AG09309 (cell line): ENCODE data around the gene OCA2.

Source experiments
- DNase-seq: peaks from one replicate; pipeline ENCODE4 v3.0.0-alpha.2; 2010; ENCODE audit warnings: low read depth
- H3K4me3 ChIP-seq: 2 replicates; pipeline ENCODE4 v1.5.1; 2011; ENCODE audit warnings: mild to moderate bottlenecking, low read depth, low read length, moderate library complexity; ENCODE audit not compliant: control insufficient read depth
- TF ChIP-seq, protein P1 (sequence below): IDR thresholded peaks from 2 replicates; pipeline ENCODE4 v1.5.1; 2011; ENCODE audit warnings: mild to moderate bottlenecking, low read depth, low read length, inconsistent platforms; ENCODE audit not compliant: insufficient read depth, control insufficient read depth; ENCODE audit errors: missing control alignments

Gene OCA2

DNA sequence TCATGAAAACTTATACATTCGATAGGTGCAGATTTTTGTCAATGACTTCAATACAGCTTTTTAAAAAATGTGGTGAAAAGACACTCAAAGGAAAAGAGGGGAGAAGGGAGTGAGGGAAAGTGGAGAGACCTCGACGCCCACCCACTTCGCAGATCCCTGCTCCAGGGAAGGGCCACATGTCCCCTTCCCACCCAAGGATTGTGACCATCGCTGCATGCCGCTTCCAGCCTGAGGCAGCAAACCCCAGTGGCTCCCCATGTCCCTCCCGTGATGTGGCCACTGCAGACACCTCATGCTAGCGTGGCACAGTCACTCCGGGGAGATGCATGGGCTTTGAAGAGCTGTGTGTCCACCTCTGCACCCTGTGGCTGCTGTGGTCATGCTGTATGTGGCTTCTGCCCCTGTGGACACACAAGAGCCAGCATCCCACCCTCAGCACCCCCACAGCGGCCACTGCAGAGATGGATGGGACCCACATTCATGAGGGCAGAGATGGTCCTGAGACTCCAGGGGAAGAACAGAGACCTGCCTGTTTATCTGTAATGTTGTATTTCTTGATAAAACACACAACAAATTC lies 230.2 kb downstream of the OCA2 start:
- no peak overlapping the region for H3K4me3 ChIP-seq
- DNase-seq = no peak
- TF ChIP-seq, protein P1, sequence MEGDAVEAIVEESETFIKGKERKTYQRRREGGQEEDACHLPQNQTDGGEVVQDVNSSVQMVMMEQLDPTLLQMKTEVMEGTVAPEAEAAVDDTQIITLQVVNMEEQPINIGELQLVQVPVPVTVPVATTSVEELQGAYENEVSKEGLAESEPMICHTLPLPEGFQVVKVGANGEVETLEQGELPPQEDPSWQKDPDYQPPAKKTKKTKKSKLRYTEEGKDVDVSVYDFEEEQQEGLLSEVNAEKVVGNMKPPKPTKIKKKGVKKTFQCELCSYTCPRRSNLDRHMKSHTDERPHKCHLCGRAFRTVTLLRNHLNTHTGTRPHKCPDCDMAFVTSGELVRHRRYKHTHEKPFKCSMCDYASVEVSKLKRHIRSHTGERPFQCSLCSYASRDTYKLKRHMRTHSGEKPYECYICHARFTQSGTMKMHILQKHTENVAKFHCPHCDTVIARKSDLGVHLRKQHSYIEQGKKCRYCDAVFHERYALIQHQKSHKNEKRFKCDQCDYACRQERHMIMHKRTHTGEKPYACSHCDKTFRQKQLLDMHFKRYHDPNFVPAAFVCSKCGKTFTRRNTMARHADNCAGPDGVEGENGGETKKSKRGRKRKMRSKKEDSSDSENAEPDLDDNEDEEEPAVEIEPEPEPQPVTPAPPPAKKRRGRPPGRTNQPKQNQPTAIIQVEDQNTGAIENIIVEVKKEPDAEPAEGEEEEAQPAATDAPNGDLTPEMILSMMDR = no peak

DNA sequence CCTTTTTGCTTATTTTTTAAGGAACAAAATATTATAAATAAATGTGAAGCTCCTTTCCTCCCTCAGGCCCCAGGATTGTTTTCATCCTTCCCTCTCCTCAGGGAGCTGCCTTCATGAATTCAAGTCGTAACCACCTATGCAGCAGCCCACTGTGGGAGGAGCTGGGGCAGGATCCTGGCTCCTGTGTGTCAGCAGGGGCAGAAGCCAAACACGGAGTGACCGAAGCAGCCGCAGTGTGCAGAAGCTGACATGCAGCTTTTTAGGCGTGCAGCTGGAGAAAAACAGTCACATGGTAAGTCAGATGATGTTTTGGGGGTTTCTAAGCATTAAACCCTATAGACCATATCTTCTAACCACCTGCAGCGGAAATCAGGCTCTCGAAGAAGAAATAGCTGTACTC lies 231.3 kb downstream of the OCA2 start:
- no peak overlapping the region for H3K4me3 ChIP-seq
- TF ChIP-seq, protein P1 = no peak
- no peak for DNase-seq

DNA sequence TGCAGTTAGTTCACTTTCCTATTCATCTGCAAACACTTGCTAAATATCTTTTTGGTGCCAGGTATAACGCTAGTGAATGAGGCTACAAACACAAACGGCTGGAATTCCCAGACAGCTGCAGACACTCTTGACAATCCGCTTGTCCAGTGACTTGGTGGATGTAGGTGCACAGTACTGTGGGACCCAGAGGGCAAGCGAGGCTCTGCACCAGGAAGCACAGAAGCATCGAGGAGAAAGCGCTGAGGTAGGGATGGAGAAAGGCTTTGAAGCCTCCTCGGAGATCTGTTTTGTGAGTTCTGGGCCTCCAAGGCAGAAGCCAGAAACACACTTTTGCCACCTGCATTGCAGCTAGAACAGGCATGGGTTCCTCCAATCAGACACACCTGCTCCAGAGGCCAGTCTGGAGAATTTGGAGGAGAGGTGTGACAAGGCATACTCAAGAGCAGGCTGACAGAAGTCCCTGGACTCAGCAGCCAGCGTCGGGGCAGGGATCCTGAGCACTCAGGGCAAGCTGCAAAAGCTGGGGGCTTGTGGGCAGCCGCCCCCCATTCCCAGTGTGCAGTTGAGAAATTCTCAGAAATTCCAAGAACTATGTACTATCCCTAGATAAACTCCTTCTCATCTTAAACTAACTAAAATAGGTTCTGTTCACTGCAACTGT lies 232.5 kb downstream of the OCA2 start:
- TF ChIP-seq, protein P1 = no peak
- DNase-seq = no peak
- H3K4me3 ChIP-seq = no peak overlapping the region

DNA sequence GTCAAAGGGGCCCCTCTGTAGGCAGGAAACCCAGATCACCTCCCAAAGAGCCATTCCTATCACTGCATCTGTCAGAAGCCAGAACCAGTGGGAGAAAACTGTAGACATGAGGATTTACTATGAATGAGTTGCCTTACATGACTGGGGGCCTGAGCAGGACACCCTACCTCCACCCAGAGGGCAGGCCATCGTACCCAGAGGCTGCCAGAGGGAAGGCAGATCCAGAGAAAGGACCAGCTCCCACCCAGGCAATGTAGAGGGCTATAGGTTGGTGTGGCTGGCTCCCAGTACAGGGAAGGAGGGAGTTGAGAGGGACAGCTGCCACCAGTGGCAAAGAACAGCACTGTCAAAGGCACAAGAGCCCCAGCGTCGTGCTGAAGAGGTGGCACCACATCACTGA lies 233.2 kb downstream of the OCA2 start:
- no peak overlapping the region for H3K4me3 ChIP-seq
- no peak for DNase-seq
- TF ChIP-seq, protein P1 = no peak

DNA sequence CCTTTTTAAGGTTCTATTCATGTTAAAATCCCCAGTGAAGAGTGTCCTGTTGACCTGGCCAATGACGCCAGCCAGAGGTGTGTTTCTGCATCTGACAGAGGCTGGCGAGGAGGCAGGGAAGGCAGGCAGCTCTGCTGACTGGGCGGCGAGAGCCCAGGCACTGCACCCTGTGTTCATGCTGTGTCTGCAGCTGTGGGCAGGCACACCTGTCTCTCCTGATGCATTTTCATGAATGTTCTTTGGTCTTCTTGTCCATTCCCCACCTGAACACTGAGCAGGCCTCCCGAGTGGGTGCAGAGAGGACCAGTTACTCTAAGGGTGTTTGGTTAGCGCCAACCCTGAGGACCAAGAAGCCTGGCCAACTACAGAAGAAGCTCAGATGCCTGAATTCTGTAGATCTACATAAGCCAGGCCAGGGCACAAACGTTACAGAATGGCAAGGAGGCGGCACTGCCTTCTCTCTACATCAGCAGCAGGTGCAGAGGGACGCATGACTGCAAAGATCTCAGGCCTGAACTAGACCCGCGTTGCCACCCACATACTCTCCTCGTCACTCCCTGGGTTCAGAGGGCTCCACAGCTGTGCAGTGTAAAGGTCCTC lies 233.7 kb downstream of the OCA2 start:
- H3K4me3 ChIP-seq = no peak overlapping the region
- TF ChIP-seq, protein P1 = no peak

DNA sequence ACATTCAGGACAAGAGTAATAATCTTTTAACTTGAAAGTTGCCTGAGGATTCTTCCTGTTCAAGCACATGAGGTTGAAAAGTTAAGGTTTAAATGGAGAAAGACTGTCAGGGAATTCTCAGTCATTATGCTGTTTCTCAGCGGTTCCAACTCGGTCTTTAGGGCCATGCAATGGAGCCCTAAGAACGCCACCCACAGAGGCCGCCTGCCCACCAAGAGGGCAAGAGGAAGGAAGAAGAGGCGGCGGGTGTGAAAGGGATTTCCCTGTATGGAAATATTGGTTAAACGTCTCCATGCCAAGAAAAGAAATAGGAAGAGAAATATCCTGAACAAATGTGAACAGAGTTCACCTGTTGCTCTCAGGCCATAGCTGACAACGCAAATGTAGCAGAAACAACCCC lies 234.4 kb downstream of the OCA2 start:
- no peak for DNase-seq
- TF ChIP-seq, protein P1 = no peak
- no peak overlapping the region for H3K4me3 ChIP-seq

More for the DNA sequence above, 233.7 kb downstream of the OCA2 start:
- no peak for DNase-seq
